HCT116 (cell line): Measurements from ENCODE around the gene CMPK1. TPM values are rescaled to one million over a fixed set of nuclear protein-coding genes. Genes with fewer than 3 reads are reported as not detected.

Source experiments
- ATAC-seq: fragments of 200-7000 bp; cut with Tn5 transposase; 2 replicates; pipeline ENCODE4 v1.9.1; 2020; ENCODE audit warnings: mild to moderate bottlenecking, moderate library complexity
- BruUV-seq: library from RNA; stranded (reverse); fragments of 400-500 nt; replicated peaks from 2 replicates; lab custom pipeline; 2021; lab: Mats Ljungman, UMichigan
- CTCF ChIA-PET: fragments of 300-600 bp; sonication (Branson Sonifier 250); formaldehyde crosslinking; loops from one replicate; lab custom pipeline; 2021; ENCODE audit warnings: antibody characterized with exemption; lab: Charles Lee
- POLR2A ChIA-PET: fragments of 300-600, 350-600 bp; sonication (Branson Sonifier 250); formaldehyde crosslinking; loops from one replicate; lab custom pipeline; 2021; ENCODE audit warnings: antibody characterized with exemption; lab: Charles Lee
- RAD21 ChIA-PET, 2 experiments: fragments of 300-600 bp; sonication (Branson Sonifier 250); formaldehyde crosslinking; loops; one replicate each; lab custom pipeline; 2023; ENCODE audit warnings: low total read pairs in 2 of 2; ENCODE audit not compliant: uncharacterized antibody in 2 of 2, unreplicated experiment in 2 of 2, low non-redundant PET in 1 of 2; lab: Charles Lee
- DNase-seq: peaks from one replicate; pipeline ENCODE4 v3.0.0-alpha.2; 2010; ENCODE audit warnings: low read depth, low spot score
- H2AFZ ChIP-seq: fragments of 200-600 bp; shearing (Covaris generic), sonication (generic); 2 replicates; pipeline ENCODE4 v1.6.1; 2017; ENCODE audit warnings: low read depth, mixed run types, mixed read lengths, antibody characterized with exemption, low read length; ENCODE audit not compliant: poor library complexity, severe bottlenecking
- H3K27ac ChIP-seq: 2 replicates; pipeline ENCODE4 v1.5.1; 2012; ENCODE audit warnings: low read depth, low read length
- H3K27me3 ChIP-seq: fragments of 200-600 bp; sonication (generic); 2 replicates; pipeline ENCODE4 v1.6.1; 2016; ENCODE audit warnings: mixed run types, low read length, mixed read lengths; ENCODE audit not compliant: insufficient read depth
- H3K36me3 ChIP-seq, 2 experiments: fragments of 200-500 bp in 1 of 2; fragments of 200-600 bp in 1 of 2; sonication (Bioruptor generic) in 1 of 2; sonication (generic) in 1 of 2; 2 replicates each; pipeline versions ENCODE4 v1.5.1 to v1.6.1; 2014 to 2016; ENCODE audit warnings: low read length in 2 of 2, inconsistent platforms in 1 of 2, mixed read lengths in 1 of 2, mixed run types in 1 of 2; ENCODE audit not compliant: insufficient read depth in 2 of 2, control insufficient read depth in 1 of 2
- H3K4me1 ChIP-seq, 2 experiments: fragments of 200-600 bp in 1 of 2; sonication (generic) in 1 of 2; 2 replicates each; pipeline versions ENCODE4 v1.5.1 to v1.6.1; 2012 to 2017; ENCODE audit warnings: low read length in 2 of 2, inconsistent platforms in 1 of 2, mild to moderate bottlenecking in 1 of 2, mixed read lengths in 1 of 2, mixed run types in 1 of 2, moderate library complexity in 1 of 2; ENCODE audit not compliant: insufficient read depth in 2 of 2, control insufficient read depth in 1 of 2
- H3K4me2 ChIP-seq: fragments of 200-600 bp; sonication (generic); 2 replicates; pipeline ENCODE4 v1.6.1; 2017; ENCODE audit warnings: mixed run types, low read length, mixed read lengths
- H3K4me3 ChIP-seq, 2 experiments: fragments of 200-600 bp in 1 of 2; sonication (generic) in 1 of 2; replicated peaks in 1 of 2; 2 replicates each; pipeline ENCODE4 v1.5.1; 2011 to 2016; ENCODE audit warnings: low read length in 2 of 2, control low read depth in 1 of 2, low read depth in 1 of 2, mild to moderate bottlenecking in 1 of 2, mixed read lengths in 1 of 2, mixed run types in 1 of 2
- H3K79me2 ChIP-seq: fragments of 200-600 bp; sonication (generic); 2 replicates; pipeline ENCODE4 v1.6.1; 2017; ENCODE audit warnings: mild to moderate bottlenecking, mixed run types, low read length, moderate library complexity, mixed read lengths; ENCODE audit not compliant: insufficient read depth
- H3K9ac ChIP-seq: fragments of 200-600 bp; sonication (generic); 2 replicates; pipeline ENCODE4 v1.6.1; 2016; ENCODE audit warnings: low read length, mixed read lengths
- H3K9me2 ChIP-seq: fragments of 200-600 bp; sonication (generic), shearing (Covaris generic); 2 replicates; pipeline ENCODE4 v1.6.1; 2017; ENCODE audit warnings: mixed run types, mild to moderate bottlenecking, moderate library complexity; ENCODE audit not compliant: insufficient read depth
- H3K9me3 ChIP-seq, 2 experiments: fragments of 200-500 bp in 1 of 2; fragments of 200-600 bp in 1 of 2; sonication (Bioruptor generic) in 1 of 2; sonication (generic) in 1 of 2; 2 replicates each; pipeline ENCODE4 v1.6.1; 2014 to 2017; ENCODE audit warnings: low read length in 2 of 2, mixed read lengths in 2 of 2, inconsistent platforms in 1 of 2, low read depth in 1 of 2, mild to moderate bottlenecking in 1 of 2, mixed run types in 1 of 2, moderate library complexity in 1 of 2; ENCODE audit not compliant: control insufficient read depth in 1 of 2, insufficient read depth in 1 of 2
- H4K20me1 ChIP-seq: fragments of 200-600 bp; sonication (generic), shearing (Covaris generic); 2 replicates; pipeline ENCODE4 v1.6.1; 2017; ENCODE audit warnings: mixed run types, mild to moderate bottlenecking, moderate library complexity; ENCODE audit not compliant: insufficient read depth
- CBX3 ChIP-seq: IDR thresholded peaks from 2 replicates; pipeline ENCODE4 v1.6.1; 2012; ENCODE audit warnings: low read depth
- EGR1 ChIP-seq: IDR thresholded peaks from 2 replicates; pipeline ENCODE4 v1.6.1; 2012; ENCODE audit warnings: low read depth
- ELF1 ChIP-seq: IDR thresholded peaks from 2 replicates; pipeline ENCODE4 v1.6.1; 2012; ENCODE audit warnings: low read depth, borderline replicate concordance
- EZH2 ChIP-seq: fragments of 200-600 bp; sonication (generic); IDR thresholded peaks from 2 replicates; pipeline ENCODE4 v1.6.1; 2017; ENCODE audit warnings: antibody characterized with exemption, mixed run types
- EZH2phosphoT487 ChIP-seq: fragments of 200-600 bp; IDR thresholded peaks from 2 replicates; pipeline ENCODE4 v1.6.1; 2018; ENCODE audit warnings: antibody characterized with exemption, borderline replicate concordance
- FOSL1 ChIP-seq: IDR thresholded peaks from 2 replicates; pipeline ENCODE4 v1.6.1; 2012; ENCODE audit warnings: low read depth
- JUND ChIP-seq: IDR thresholded peaks from 2 replicates; pipeline ENCODE4 v1.6.1; 2012
- POLR2AphosphoS5 ChIP-seq: IDR thresholded peaks from 2 replicates; pipeline ENCODE4 v1.6.1; 2011; ENCODE audit warnings: mild to moderate bottlenecking, low read depth, low read length, moderate library complexity
- RAD21 ChIP-seq: IDR thresholded peaks from 2 replicates; pipeline ENCODE4 v1.6.1; 2012; ENCODE audit warnings: low read depth, mild to moderate bottlenecking
- SIN3A ChIP-seq: IDR thresholded peaks from 2 replicates; pipeline ENCODE4 v1.6.1; 2012; ENCODE audit warnings: low read depth
- SP1 ChIP-seq: IDR thresholded peaks from 2 replicates; pipeline ENCODE4 v1.6.1; 2012; ENCODE audit warnings: low read depth
- SRF ChIP-seq: IDR thresholded peaks from 2 replicates; pipeline ENCODE4 v1.6.1; 2012; ENCODE audit warnings: low read depth
- TCF7L2 ChIP-seq: IDR thresholded peaks from 2 replicates; pipeline ENCODE4 v1.7.0; 2011; ENCODE audit warnings: borderline replicate concordance, inconsistent platforms; ENCODE audit not compliant: insufficient read depth, insufficient read length; ENCODE audit errors: extremely low read depth
- YY1 ChIP-seq: IDR thresholded peaks from 2 replicates; pipeline ENCODE4 v1.6.1; 2011; ENCODE audit warnings: low read length, low read depth, moderate library complexity, mild to moderate bottlenecking; ENCODE audit not compliant: insufficient replicate concordance; ENCODE audit errors: extremely low read depth
- ZFX ChIP-seq: fragments of 450-650 bp; IDR thresholded peaks from 2 replicates; pipeline ENCODE4 v1.6.1; 2017
- ZNF274 ChIP-seq: fragments of 200-500 bp; sonication (Bioruptor generic); IDR thresholded peaks from 2 replicates; pipeline ENCODE4 v1.6.1; 2014; ENCODE audit warnings: mild to moderate bottlenecking, low read depth, low read length, inconsistent platforms
- intact Hi-C: fragments of 100-400 bp; cut with micrococcal nuclease; formaldehyde crosslinking; loops from 2 replicates; pipeline ENCODE4 v1.10.0; 2022
- total RNA-seq: library from RNA; stranded (reverse); gene quantifications from one replicate; pipeline ENCODE4 v1.2.1, GENCODE V29; 2021; ENCODE audit not compliant: unreplicated experiment
- TF ChIP-seq, protein P1 (sequence below): IDR thresholded peaks from 2 replicates; pipeline ENCODE4 v1.6.1; 2012

The CMPK1 gene
- total RNA-seq, 1 experiment from 2014 or later = 78.4 TPM

- Histone ChIP-seq H3K4me3 (no peak overlapping the region), H3K27me3 (no peaks in the 10 kb centered on the region), H3K9me3 (no peaks in the 10 kb centered on the region), H3K79me2 (no peaks in the 10 kb centered on the region), H2AFZ (no peak overlapping the region), H4K20me1 (no peaks in the 10 kb centered on the region), H3K9ac (no peak overlapping the region), H3K27ac (no peak overlapping the region), H3K9me2 (no peaks in the 10 kb centered on the region), H3K4me1 (no peaks in the 10 kb centered on the region), H3K4me2 (no peak overlapping the region), H3K36me3 (no peaks in the 10 kb centered on the region)
- POLR2A ChIA-PET = no interaction called here
- CTCF ChIA-PET = no interaction called here
- intact Hi-C loops = no loop called here
- ATAC-seq (no peak), DNase-seq (no peak)
- RAD21 ChIA-PET = no interaction called here
- TF ChIP-seq POLR2AphosphoS5 (no peak), EZH2 (no peak), EZH2phosphoT487 (no peak), SP1 (no peak), TCF7L2 (no peak), FOSL1 (no peak), ZFX (no peak), SRF (no peak), JUND (no peak), ZNF274 (no peak), EGR1 (no peak), ELF1 (no peak), SIN3A (no peak), CBX3 (no peak), RAD21 (no peak), YY1 (no peak)
- TF ChIP-seq, protein P1, sequence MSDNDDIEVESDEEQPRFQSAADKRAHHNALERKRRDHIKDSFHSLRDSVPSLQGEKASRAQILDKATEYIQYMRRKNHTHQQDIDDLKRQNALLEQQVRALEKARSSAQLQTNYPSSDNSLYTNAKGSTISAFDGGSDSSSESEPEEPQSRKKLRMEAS = no peak
- BruUV-seq = no TSS peak
Measured at GRCh38 chr1:47396671-47397196, 63.1 kb downstream of the CMPK1 start.
